Duodenal mucosa (tissue), 2 donors: ENCODE data around the gene SLC6A13.

ENCODE experiments used
- H3K27ac ChIP-seq: one replicate; pipeline ENCODE4 v1.7.0; 2013; ENCODE audit warnings: low read depth, low read length
- H3K27me3 ChIP-seq, 2 donors: one replicate each; pipeline ENCODE4 v1.7.0; 2013; ENCODE audit warnings: low read length in 2 of 2, control low read depth in 1 of 2; ENCODE audit not compliant: insufficient read depth in 2 of 2, control insufficient read depth in 1 of 2
- H3K36me3 ChIP-seq, 2 donors: one replicate each; pipeline ENCODE4 v1.7.0; 2013; ENCODE audit warnings: low read length in 2 of 2, control low read depth in 1 of 2; ENCODE audit not compliant: insufficient read depth in 2 of 2, control insufficient read depth in 1 of 2
- H3K4me1 ChIP-seq, 2 donors: one replicate each; pipeline ENCODE4 v1.7.0; 2013; ENCODE audit warnings: low read length in 2 of 2, control low read depth in 1 of 2; ENCODE audit not compliant: insufficient read depth in 2 of 2, control insufficient read depth in 1 of 2
- H3K4me3 ChIP-seq, 2 donors: one replicate each; pipeline ENCODE4 v1.7.0; 2013; ENCODE audit warnings: low read length in 2 of 2, low read depth in 1 of 2
- H3K9ac ChIP-seq, 2 donors: one replicate each; pipeline ENCODE4 v1.7.0; 2013; ENCODE audit warnings: low read length in 2 of 2, low read depth in 1 of 2
- H3K9me3 ChIP-seq, 2 donors: one replicate each; pipeline ENCODE4 v1.7.0; 2013; ENCODE audit warnings: low read length in 2 of 2, control low read depth in 1 of 2; ENCODE audit not compliant: control insufficient read depth in 1 of 2

Gene SLC6A13

GRCh38 chr12:211142-211465 is 51.5 kb downstream of the SLC6A13 start:
- Histone ChIP-seq H3K27me3 (peaks cover 0 to 6% of the 10 kb centered on the region in 2 donors), H3K4me3 (no peak overlapping the region), H3K36me3 (no peaks in the 10 kb centered on the region), H3K9me3 (no peaks in the 10 kb centered on the region), H3K27ac (no peak overlapping the region), H3K9ac (no peak overlapping the region), H3K4me1 (peaks cover 25 to 38% of the 10 kb centered on the region in 2 donors)

GRCh38 chr12:210277-211141 is 52.1 kb downstream of the SLC6A13 start:
- Histone ChIP-seq H3K4me1 (peaks cover 25 to 38% of the 10 kb centered on the region in 2 donors), H3K27ac (no peak overlapping the region), H3K9ac (no peak overlapping the region), H3K27me3 (peaks cover 0 to 6% of the 10 kb centered on the region in 2 donors), H3K9me3 (no peaks in the 10 kb centered on the region), H3K4me3 (no peak overlapping the region), H3K36me3 (no peaks in the 10 kb centered on the region)

GRCh38 chr12:209851-210250 is 52.8 kb downstream of the SLC6A13 start:
- Histone ChIP-seq H3K9ac (no peak overlapping the region), H3K4me3 (no peak overlapping the region), H3K27me3 (peaks cover 0 to 6% of the 10 kb centered on the region in 2 donors), H3K9me3 (no peaks in the 10 kb centered on the region), H3K27ac (no peak overlapping the region), H3K36me3 (no peaks in the 10 kb centered on the region), H3K4me1 (peaks cover 25 to 38% of the 10 kb centered on the region in 2 donors)

GRCh38 chr12:209246-209645 is 53.4 kb downstream of the SLC6A13 start:
- no peak overlapping the region for H3K27ac ChIP-seq
- peaks cover 2 to 10% of the 10 kb centered on the region in 2 donors for H3K27me3 ChIP-seq
- peaks cover 25 to 37% of the 10 kb centered on the region in 2 donors for H3K4me1 ChIP-seq
- H3K9ac ChIP-seq = no peak overlapping the region
- no peak overlapping the region for H3K4me3 ChIP-seq
- H3K9me3 ChIP-seq = no peaks in the 10 kb centered on the region
- H3K36me3 ChIP-seq = no peaks in the 10 kb centered on the region

GRCh38 chr12:208813-209212 is 53.8 kb downstream of the SLC6A13 start:
- Histone ChIP-seq H3K9me3 (no peaks in the 10 kb centered on the region), H3K4me3 (no peak overlapping the region), H3K4me1 (peaks cover 28 to 33% of the 10 kb centered on the region in 2 donors), H3K36me3 (no peaks in the 10 kb centered on the region), H3K9ac (no peak overlapping the region), H3K27me3 (peaks cover 6 to 15% of the 10 kb centered on the region in 2 donors), H3K27ac (no peak overlapping the region)

GRCh38 chr12:207804-208203 is 54.8 kb downstream of the SLC6A13 start:
- Histone ChIP-seq H3K27me3 (peaks cover 7 to 13% of the 10 kb centered on the region in 2 donors), H3K4me3 (no peak overlapping the region)

GRCh38 chr12:206746-207440 is 55.7 kb downstream of the SLC6A13 start:
- peaks cover 12 to 14% of the 10 kb centered on the region in 2 donors for H3K4me1 ChIP-seq
- H3K27me3 ChIP-seq = peaks cover 12 to 17% of the 10 kb centered on the region in 2 donors
- H3K4me3 ChIP-seq = no peak overlapping the region
- H3K27ac ChIP-seq = no peak overlapping the region
- no peaks in the 10 kb centered on the region for H3K36me3 ChIP-seq
- H3K9ac ChIP-seq = no peak overlapping the region
- H3K9me3 ChIP-seq = no peaks in the 10 kb centered on the region

More at GRCh38 chr12:207804-208203, 54.8 kb downstream of the SLC6A13 start:
- Histone ChIP-seq H3K4me1 (peaks cover 18 to 23% of the 10 kb centered on the region in 2 donors), H3K9ac (no peak overlapping the region), H3K36me3 (no peaks in the 10 kb centered on the region), H3K9me3 (no peaks in the 10 kb centered on the region), H3K27ac (no peak overlapping the region)

GRCh38 chr12:205026-205425 is 57.6 kb downstream of the SLC6A13 start:
- no peak overlapping the region for H3K27ac ChIP-seq
- peaks cover 20 to 24% of the 10 kb centered on the region in 2 donors for H3K27me3 ChIP-seq

GRCh38 chr12:204261-204678 is 58.4 kb downstream of the SLC6A13 start:
- Histone ChIP-seq H3K27me3 (peaks cover 20 to 26% of the 10 kb centered on the region in 2 donors), H3K36me3 (no peaks in the 10 kb centered on the region), H3K4me3 (peak overlapping the region; percentile 29 to 53), H3K9ac (no peak overlapping the region), H3K4me1 (peaks cover 0 to 5% of the 10 kb centered on the region in 2 donors), H3K9me3 (no peaks in the 10 kb centered on the region), H3K27ac (no peak overlapping the region)

More at GRCh38 chr12:205026-205425, 57.6 kb downstream of the SLC6A13 start:
- no peaks in the 10 kb centered on the region for H3K9me3 ChIP-seq
- no peak overlapping the region for H3K9ac ChIP-seq
- H3K4me3 ChIP-seq = no peak overlapping the region
- H3K36me3 ChIP-seq = no peaks in the 10 kb centered on the region
- H3K4me1 ChIP-seq = peaks cover 0 to 5% of the 10 kb centered on the region in 2 donors
